Activated CD4-positive, CD25-positive, alpha-beta regulatory T cell treated with anti-CD3 and anti-CD28 coated beads, Interleukin-2, amount 50 U/mL, for 24 hours (primary cell): ENCODE measurements around the gene VTCN1.

Experiments
- ATAC-seq, 2 donors: fragments of 150-1000 bp; cut with Tn5 transposase; one replicate each; pipeline ENCODE4 v1.10.0; 2021; ENCODE audit warnings: mild to moderate bottlenecking in 1 of 2, moderate library complexity in 1 of 2

Gene VTCN1

GRCh38 chr1:117208580-117208979 lies 2.1 kb downstream of the VTCN1 start:
- ATAC-seq: no peak

GRCh38 chr1:117205368-117205767 lies 5.4 kb downstream of the VTCN1 start:
- ATAC-seq: no peak

- ATAC-seq: no peak
Measured at GRCh38 chr1:117201808-117202207, 8.9 kb downstream of the VTCN1 start.

- ATAC-seq: no peak
Measured at GRCh38 chr1:117198097-117198496, 12.6 kb downstream of the VTCN1 start.

GRCh38 chr1:117189726-117190125 lies 21.0 kb downstream of the VTCN1 start:
- ATAC-seq: no peak

GRCh38 chr1:117188816-117189437 lies 21.8 kb downstream of the VTCN1 start:
- no peak for ATAC-seq

- no peak for ATAC-seq
Measured at GRCh38 chr1:117188170-117188815, 22.4 kb downstream of the VTCN1 start.

GRCh38 chr1:117183112-117183511 lies 27.6 kb downstream of the VTCN1 start:
- ATAC-seq: no peak

- ATAC-seq: no peak
Measured at GRCh38 chr1:117182319-117182718, 28.4 kb downstream of the VTCN1 start.

GRCh38 chr1:117181630-117182041 lies 29.1 kb downstream of the VTCN1 start:
- no peak for ATAC-seq

- ATAC-seq: no peak
Measured at GRCh38 chr1:117180147-117180967, 30.4 kb downstream of the VTCN1 start.

GRCh38 chr1:117179471-117179870 lies 31.3 kb downstream of the VTCN1 start:
- no peak for ATAC-seq

GRCh38 chr1:117178756-117179155 lies 32.0 kb downstream of the VTCN1 start:
- no peak for ATAC-seq

- ATAC-seq: no peak
Measured at GRCh38 chr1:117177376-117177775, 33.4 kb downstream of the VTCN1 start.

GRCh38 chr1:117176579-117176978 lies 34.1 kb downstream of the VTCN1 start:
- ATAC-seq: no peak

GRCh38 chr1:117174851-117175250 lies 35.9 kb downstream of the VTCN1 start:
- no peak for ATAC-seq

GRCh38 chr1:117173691-117174090 lies 37.0 kb downstream of the VTCN1 start:
- ATAC-seq: no peak

- no peak for ATAC-seq
Measured at GRCh38 chr1:117173006-117173405, 37.7 kb downstream of the VTCN1 start.

- ATAC-seq: no peak
Measured at GRCh38 chr1:117171900-117172511, 38.7 kb downstream of the VTCN1 start.

- ATAC-seq: no peak
Measured at GRCh38 chr1:117169871-117170596, 40.7 kb downstream of the VTCN1 start.

- ATAC-seq: no peak
Measured at GRCh38 chr1:117167402-117167801, 43.3 kb downstream of the VTCN1 start.

- no peak for ATAC-seq
Measured at GRCh38 chr1:117166076-117166475, 44.7 kb downstream of the VTCN1 start.

GRCh38 chr1:117164209-117164608 lies 46.5 kb downstream of the VTCN1 start:
- no peak for ATAC-seq
